H1 (cell line): Measurements from ENCODE around the gene GXYLT1. TPM values are rescaled to one million over a fixed set of nuclear protein-coding genes. Genes with fewer than 3 reads are reported as not detected.

Experiments used
- CTCF ChIA-PET: fragments of 300-600 bp; sonication (Branson Sonifier 250); formaldehyde crosslinking; loops from one replicate; lab custom pipeline; 2021; ENCODE audit not compliant: partially characterized antibody; lab: Charles Lee
- POLR2A ChIA-PET: fragments of 300-600 bp; sonication (Branson Sonifier 250); formaldehyde crosslinking; loops from one replicate; lab custom pipeline; 2021; ENCODE audit warnings: inconsistent platforms; ENCODE audit not compliant: partially characterized antibody; lab: Charles Lee
- DNase-seq, 2 experiments: peaks; one replicate each; pipeline versions ENCODE4 v3.0.0 to v3.0.0-alpha.2; 2010 to 2022; ENCODE audit warnings: low spot score in 2 of 2, low read depth in 1 of 2, mixed read lengths in 1 of 2
- FAIRE-seq: peaks from 2 replicates; lab custom pipeline; 2011; peaks lifted over from hg19 to GRCh38; lab: Jason Lieb, UNC
- H2AFZ ChIP-seq: 2 replicates; pipeline ENCODE4 v1.8.1; 2012; ENCODE audit warnings: low read length, inconsistent platforms
- H2AK5ac ChIP-seq: 2 replicates; pipeline ENCODE4 v1.6.1; 2013; ENCODE audit warnings: low read depth, low read length
- H2BK120ac ChIP-seq: replicated peaks from 2 replicates; pipeline ENCODE3; 2013; ENCODE audit warnings: low read depth, low read length, inconsistent platforms
- H2BK12ac ChIP-seq: 2 replicates; pipeline ENCODE4 v1.6.1; 2013; ENCODE audit warnings: low read depth, low read length
- H2BK15ac ChIP-seq: 2 replicates; pipeline ENCODE4 v1.6.1; 2013; ENCODE audit warnings: low read length
- H2BK20ac ChIP-seq: 2 replicates; pipeline ENCODE4 v1.6.1; 2013; ENCODE audit warnings: low read length
- H2BK5ac ChIP-seq: 2 replicates; pipeline ENCODE4 v1.6.1; 2013; ENCODE audit warnings: low read depth, low read length
- H3K14ac ChIP-seq: 2 replicates; pipeline ENCODE4 v1.6.1; 2013; ENCODE audit warnings: inconsistent platforms; ENCODE audit not compliant: insufficient read length
- H3K18ac ChIP-seq: 2 replicates; pipeline ENCODE4 v1.6.1; 2013; ENCODE audit warnings: low read length; ENCODE audit errors: extremely low read depth
- H3K23ac ChIP-seq: 2 replicates; pipeline ENCODE4 v1.6.1; 2013; ENCODE audit warnings: inconsistent platforms; ENCODE audit not compliant: insufficient read length
- H3K23me2 ChIP-seq: 2 replicates; pipeline ENCODE4 v1.6.1; 2013; ENCODE audit warnings: low read depth, low read length
- H3K27ac ChIP-seq: 2 replicates; pipeline ENCODE4 v1.6.1; 2011; ENCODE audit warnings: low read depth, low read length, inconsistent platforms
- H3K27me3 ChIP-seq, 4 experiments: replicated peaks in 1 of 4; 1 replicate in 1 of 4; 2 replicates in 3 of 4; pipeline versions ENCODE4 v1.6.1 to v1.8.1; 2011 to 2013; ENCODE audit warnings: low read length in 3 of 4, mild to moderate bottlenecking in 3 of 4, inconsistent platforms in 2 of 4, mixed read lengths in 2 of 4, moderate library complexity in 1 of 4; ENCODE audit not compliant: control insufficient read depth in 3 of 4, insufficient read depth in 3 of 4; ENCODE audit errors: extremely low read depth in 1 of 4
- H3K36me3 ChIP-seq, 4 experiments: 2 replicates each; pipeline versions ENCODE4 v1.6.1 to v1.8.1; 2011 to 2013; ENCODE audit warnings: mild to moderate bottlenecking in 4 of 4, low read length in 3 of 4, moderate library complexity in 2 of 4, control low read depth in 1 of 4, inconsistent platforms in 1 of 4; ENCODE audit not compliant: insufficient read depth in 4 of 4, control insufficient read depth in 2 of 4
- H3K4ac ChIP-seq: replicated peaks from 2 replicates; pipeline ENCODE3; 2013; ENCODE audit warnings: low read length, low read depth, mixed read lengths, inconsistent platforms; ENCODE audit not compliant: insufficient read length
- H3K4me1 ChIP-seq, 4 experiments: replicated peaks in 1 of 4; 1 replicate in 1 of 4; 2 replicates in 3 of 4; pipeline versions ENCODE4 v1.6.1 to v1.8.1; 2011 to 2013; ENCODE audit warnings: low read length in 3 of 4, inconsistent platforms in 2 of 4, mixed read lengths in 1 of 4; ENCODE audit not compliant: insufficient read depth in 4 of 4, control insufficient read depth in 3 of 4
- H3K4me2 ChIP-seq, 2 experiments: 2 replicates each; pipeline versions ENCODE4 v1.6.1 to v1.8.1; 2011 to 2013; ENCODE audit warnings: low read depth in 2 of 2, low read length in 2 of 2, control low read depth in 1 of 2, inconsistent platforms in 1 of 2, mild to moderate bottlenecking in 1 of 2; ENCODE audit not compliant: insufficient read depth in 1 of 2
- H3K4me3 ChIP-seq, 4 experiments: fragments of 200-600, 300-600 bp in 1 of 4; sonication (generic), shearing (Covaris generic), sonication (Bioruptor Twin) in 1 of 4; 2 replicates each; pipeline versions ENCODE4 v1.5.1 to v1.8.1; 2011 to 2016; ENCODE audit warnings: low read length in 4 of 4, low read depth in 3 of 4, control low read depth in 2 of 4, inconsistent platforms in 2 of 4, mild to moderate bottlenecking in 2 of 4, mixed read lengths in 1 of 4, moderate library complexity in 1 of 4; ENCODE audit not compliant: insufficient read depth in 2 of 4; ENCODE audit errors: extremely low read depth in 1 of 4
- H3K56ac ChIP-seq: replicated peaks from 2 replicates; pipeline ENCODE3; 2013; ENCODE audit warnings: low read depth, mild to moderate bottlenecking, mixed read lengths, low read length, inconsistent platforms; ENCODE audit not compliant: insufficient read length
- H3K79me1 ChIP-seq: 2 replicates; pipeline ENCODE4 v1.6.1; 2013; ENCODE audit warnings: low read depth, low read length, control low read depth
- H3K79me2 ChIP-seq, 2 experiments: 2 replicates each; pipeline versions ENCODE4 v1.6.1 to v1.8.1; 2012 to 2013; ENCODE audit warnings: low read length in 2 of 2, mild to moderate bottlenecking in 2 of 2, inconsistent platforms in 1 of 2; ENCODE audit not compliant: insufficient read depth in 2 of 2, control insufficient read depth in 1 of 2
- H3K9ac ChIP-seq, 4 experiments: replicated peaks in 1 of 4; 1 replicate in 1 of 4; 2 replicates in 3 of 4; pipeline versions ENCODE4 v1.6.1 to v1.8.1; 2011 to 2013; ENCODE audit warnings: low read depth in 3 of 4, low read length in 3 of 4, control low read depth in 2 of 4, mild to moderate bottlenecking in 2 of 4, moderate library complexity in 2 of 4, inconsistent platforms in 1 of 4; ENCODE audit errors: extremely low read depth in 1 of 4
- H3K9me3 ChIP-seq, 2 experiments: 2 replicates each; pipeline versions ENCODE4 v1.6.1 to v1.8.1; 2012 to 2013; ENCODE audit warnings: mild to moderate bottlenecking in 2 of 2, moderate library complexity in 2 of 2, control low read depth in 1 of 2, inconsistent platforms in 1 of 2, low read depth in 1 of 2, low read length in 1 of 2, mixed read lengths in 1 of 2; ENCODE audit not compliant: insufficient read depth in 2 of 2
- H4K20me1 ChIP-seq, 2 experiments: replicated peaks in 1 of 2; 2 replicates each; pipeline versions ENCODE3 to v1.8.1; 2011 to 2013; ENCODE audit warnings: inconsistent platforms in 2 of 2, low read length in 2 of 2, mild to moderate bottlenecking in 1 of 2; ENCODE audit not compliant: insufficient read depth in 2 of 2, control insufficient read depth in 1 of 2
- H4K5ac ChIP-seq: 2 replicates; pipeline ENCODE4 v1.6.1; 2013; ENCODE audit warnings: low read length, low read depth, mixed read lengths, inconsistent platforms; ENCODE audit not compliant: insufficient read length
- H4K8ac ChIP-seq: 2 replicates; pipeline ENCODE4 v1.8.0; 2013; ENCODE audit warnings: mild to moderate bottlenecking, moderate library complexity, low read length, inconsistent platforms; ENCODE audit not compliant: insufficient read depth; ENCODE audit errors: extremely low read depth
- H4K91ac ChIP-seq: replicated peaks from 2 replicates; pipeline ENCODE3; 2013; ENCODE audit warnings: low read length, mixed read lengths, inconsistent platforms; ENCODE audit not compliant: insufficient read length
- E2F6 ChIP-seq: IDR thresholded peaks from 2 replicates; pipeline ENCODE4 v1.6.1; 2012; ENCODE audit warnings: inconsistent platforms
- EP300 ChIP-seq, 2 experiments: IDR thresholded peaks; 1 replicate in 1 of 2; 2 replicates in 1 of 2; pipeline ENCODE4 v1.6.1; 2011 to 2012; ENCODE audit warnings: low read depth in 2 of 2, low read length in 2 of 2, mild to moderate bottlenecking in 2 of 2, borderline replicate concordance in 1 of 2, inconsistent platforms in 1 of 2, moderate library complexity in 1 of 2
- POLR2A ChIP-seq, 2 experiments: IDR thresholded peaks; 1 replicate in 1 of 2; 2 replicates in 1 of 2; pipeline ENCODE4 v1.6.1; 2011; ENCODE audit warnings: low read depth in 2 of 2, low read length in 2 of 2, mild to moderate bottlenecking in 2 of 2; ENCODE audit errors: control extremely low read depth in 1 of 2
- polyA plus RNA-seq, 7 experiments: library from polyadenylated mRNA; depleted of rRNA in 3 of 7; stranded (reverse) in 5 of 7; unstranded in 2 of 7; fragments of >200 nt in 5 of 7; fragments of 200-250 nt in 2 of 7; gene quantifications; 1 replicate in 5 of 7; 2 replicates in 1 of 7; 4 replicates in 1 of 7; pipeline versions ENCODE4 v1.2.1 to v1.2.3, GENCODE V29; 2011 to 2013; ENCODE audit warnings: missing spikeins in 2 of 7, mixed read lengths in 2 of 7
- total RNA-seq: library from RNA; stranded (reverse); fragmentation: NEBNext Ultra II Directional; extraction: Animal tissue kit (Norgen Biotek cat#: 25700); gene quantifications from 2 replicates; pipeline ENCODE4 v1.2.1, GENCODE V29; 2021

Gene GXYLT1
- total and polyA plus RNA-seq, 2 of the 8 experiments (the other 6 are each of a cell fraction or from before 2014, with no cell fraction given), result 3.1 to 10.7 TPM

GRCh38 chr12:42190376-42190775, 45.7 kb upstream of the GXYLT1 start:
- no peaks in the 10 kb centered on the region for H3K36me3 ChIP-seq
- H2BK15ac ChIP-seq, result no peak overlapping the region
- H4K91ac ChIP-seq, result no peak overlapping the region
- TF ChIP-seq EP300 (IDR thresholded peaks at IDR 0.05; ENCODE audit: borderline replicate concordance in 1 of 2, low read depth in 2 of 2, low read length in 2 of 2) (no peak), E2F6 (no peak), POLR2A (IDR thresholded peaks at IDR 0.05; ENCODE audit: control extremely low read depth in 1 of 2, low read depth in 2 of 2, low read length in 2 of 2) (no peak)
- no peak overlapping the region for H4K8ac ChIP-seq
- no peaks in the 10 kb centered on the region for H3K79me1 ChIP-seq
- H2AK5ac ChIP-seq, result no peak overlapping the region
- no peak overlapping the region for H3K4me2 ChIP-seq
- FAIRE-seq, result no peak
- H3K4me1 ChIP-seq, result no peaks in the 10 kb centered on the region
- no peak overlapping the region for H3K9ac ChIP-seq
- ChIA-PET CTCF (interaction anchor here (0.7 to 1.8 kb wide), 2 partner anchors 10 to 17 kb away, joined by 3 to 7 read pairs; no protein-coding TSS in a partner anchor), POLR2A (no interaction called here)
- H3K27ac ChIP-seq, result no peak overlapping the region
- H3K27me3 ChIP-seq, result no peaks in the 10 kb centered on the region
- no peak overlapping the region for H3K23ac ChIP-seq
- H4K5ac ChIP-seq, result no peak overlapping the region
- H3K56ac ChIP-seq, result no peak overlapping the region
- H3K14ac ChIP-seq, result no peak overlapping the region
- no peak overlapping the region for H2BK5ac ChIP-seq
- H2AFZ ChIP-seq, result no peak overlapping the region
- no peaks in the 10 kb centered on the region for H4K20me1 ChIP-seq
- no peak overlapping the region for H2BK120ac ChIP-seq
- H3K79me2 ChIP-seq, result no peaks in the 10 kb centered on the region
- no peak for DNase-seq
- no peaks in the 10 kb centered on the region for H3K9me3 ChIP-seq
- no peaks in the 10 kb centered on the region for H3K23me2 ChIP-seq
- H3K18ac ChIP-seq, result no peak overlapping the region
- no peak overlapping the region for H2BK12ac ChIP-seq
- no peak overlapping the region for H3K4me3 ChIP-seq
- H3K4ac ChIP-seq, result no peak overlapping the region
- H2BK20ac ChIP-seq, result no peak overlapping the region
